A549 (cell line): ENCODE results near the gene CHEK1. TPM values are rescaled to one million over a fixed set of nuclear protein-coding genes. Genes with fewer than 3 reads are reported as not detected.

Experiments
- ATAC-seq, 2 experiments: fragments of 200-7000 bp in 1 of 2; fragments of >200 bp in 1 of 2; cut with Nextera tagmentation in 1 of 2; cut with Tn5 transposase in 1 of 2; 3 replicates each; pipeline versions ENCODE4 v1.8.0 to v1.9.1; 2018 to 2020; ENCODE audit warnings: mild to moderate bottlenecking in 1 of 2, moderate library complexity in 1 of 2
- CTCF ChIA-PET: fragments of 300-600 bp; sonication (Branson Sonifier 250); formaldehyde crosslinking; extraction: SDS; loops from one replicate; lab custom pipeline; 2021; ENCODE audit warnings: antibody characterized with exemption, inconsistent platforms; lab: Yijun Ruan, JAX
- POLR2A ChIA-PET: fragments of 350-600 bp; formaldehyde crosslinking; extraction: SDS; loops from one replicate; lab custom pipeline; 2021; ENCODE audit warnings: antibody characterized with exemption, inconsistent platforms; lab: Yijun Ruan, JAX
- DNase-seq, 2 experiments: peaks; one replicate each; pipeline versions ENCODE4 v3.0.0 to v3.0.0-alpha.2; 2011 to 2016; ENCODE audit warnings: low read depth in 1 of 2, low spot score in 1 of 2
- FAIRE-seq: peaks from 2 replicates; lab custom pipeline; 2011; peaks lifted over from hg19 to GRCh38; lab: Jason Lieb, UNC
- H3K27ac ChIP-seq, 2 experiments: fragments of >200 bp; sonication (Bioruptor Twin); formaldehyde crosslinking; 3 replicates each; pipeline ENCODE4 v1.5.1; 2016 to 2017
- H3K4me1 ChIP-seq: fragments of >200 bp; sonication (Bioruptor Twin); formaldehyde crosslinking; 3 replicates; pipeline ENCODE4 v1.6.1; 2016
- H3K4me2 ChIP-seq: fragments of >200 bp; sonication (Bioruptor Twin); formaldehyde crosslinking; 3 replicates; pipeline ENCODE4 v1.6.1; 2016
- H3K4me3 ChIP-seq: fragments of >200 bp; sonication (Bioruptor Twin); formaldehyde crosslinking; 3 replicates; pipeline ENCODE4 v1.5.1; 2016
- H3K9me3 ChIP-seq: fragments of >200 bp; sonication (Bioruptor Twin); formaldehyde crosslinking; 3 replicates; pipeline ENCODE4 v1.6.1; 2016
- CHD2 ChIP-seq: fragments of 150-350 bp; IDR thresholded peaks from 2 replicates; pipeline ENCODE4 v1.6.1; 2014; ENCODE audit warnings: low read length; ENCODE audit not compliant: partially characterized antibody
- EHF ChIP-seq: fragments of 250-450 bp; sonication (Bioruptor Pico); IDR thresholded peaks from 2 replicates; pipeline ENCODE4 v1.5.0; 2020; ENCODE audit warnings: mild to moderate bottlenecking
- EHMT2 ChIP-seq: fragments of 200-600 bp; sonication (generic); IDR thresholded peaks from 2 replicates; pipeline ENCODE4 v1.6.1; 2016; ENCODE audit warnings: antibody characterized with exemption, low read depth, mild to moderate bottlenecking, moderate library complexity
- ELK1 ChIP-seq: fragments of 150-350 bp; IDR thresholded peaks from 2 replicates; pipeline ENCODE4 v1.6.1; 2014; ENCODE audit warnings: low read depth, mild to moderate bottlenecking, low read length
- ESRRA ChIP-seq: fragments of 150-350 bp; IDR thresholded peaks from 2 replicates; pipeline ENCODE4 v1.6.1; 2014; ENCODE audit warnings: mild to moderate bottlenecking, low read length, borderline replicate concordance
- FOSL2 ChIP-seq, 2 experiments: fragments of 450-650 bp in 1 of 2; fragments of >200 bp in 1 of 2; sonication (Bioruptor Twin) in 1 of 2; formaldehyde crosslinking; IDR thresholded peaks; 2 replicates each; pipeline versions ENCODE4 v1.5.0 to v1.6.1; 2016 to 2020; ENCODE audit warnings: mild to moderate bottlenecking in 1 of 2, moderate library complexity in 1 of 2
- FOXS1 ChIP-seq: fragments of 250-450 bp; sonication (Bioruptor Pico); IDR thresholded peaks from 2 replicates; pipeline ENCODE4 v1.5.0; 2020; ENCODE audit warnings: mild to moderate bottlenecking, moderate library complexity
- GATA3 ChIP-seq: IDR thresholded peaks from 2 replicates; pipeline ENCODE4 v1.6.1; 2012; ENCODE audit warnings: borderline replicate concordance
- HOXB5 ChIP-seq: fragments of 250-450 bp; sonication (Bioruptor Pico); IDR thresholded peaks from 2 replicates; pipeline ENCODE4 v1.5.0; 2020; ENCODE audit warnings: mild to moderate bottlenecking, moderate library complexity
- MAFK ChIP-seq: fragments of 450-650 bp; IDR thresholded peaks from 2 replicates; pipeline ENCODE4 v1.6.1; 2014; ENCODE audit not compliant: partially characterized antibody
- MYC ChIP-seq: IDR thresholded peaks from 2 replicates; pipeline ENCODE4 v1.6.1; 2012; ENCODE audit warnings: mild to moderate bottlenecking, inconsistent platforms, low read length, improper control_type of control experiment, borderline replicate concordance
- NR3C1 ChIP-seq: fragments of >200 bp; sonication (Bioruptor Twin); formaldehyde crosslinking; IDR thresholded peaks from 3 replicates; pipeline ENCODE4 v1.6.1; 2017
- PHF8 ChIP-seq: fragments of 200-600 bp; sonication (generic); IDR thresholded peaks from 2 replicates; pipeline ENCODE4 v1.6.1; 2016; ENCODE audit warnings: low read depth, mild to moderate bottlenecking, antibody characterized with exemption, moderate library complexity, borderline replicate concordance
- POLR2AphosphoS2 ChIP-seq: conservative IDR thresholded peaks from 2 replicates; pipeline ENCODE4 v1.6.1; 2012; ENCODE audit warnings: low read length, improper control_type of control experiment, inconsistent platforms
- RAD21 ChIP-seq, 2 experiments: fragments of >200 bp in 1 of 2; sonication (Bioruptor Twin) in 1 of 2; formaldehyde crosslinking in 1 of 2; IDR thresholded peaks in 1 of 2; conservative IDR thresholded peaks in 1 of 2; 2 replicates in 1 of 2; 3 replicates in 1 of 2; pipeline ENCODE4 v1.6.1; 2012 to 2018; ENCODE audit warnings: inconsistent platforms in 1 of 2
- RARB ChIP-seq: fragments of 250-450 bp; sonication (Bioruptor Pico); IDR thresholded peaks from 2 replicates; pipeline ENCODE4 v1.8.0; 2021; ENCODE audit warnings: mild to moderate bottlenecking, moderate library complexity
- SMC3 ChIP-seq: fragments of >200 bp; sonication (Bioruptor Twin); formaldehyde crosslinking; IDR thresholded peaks from 3 replicates; pipeline ENCODE4 v1.6.1; 2018; ENCODE audit warnings: inconsistent platforms
- SREBF2 ChIP-seq: fragments of 450-650 bp; IDR thresholded peaks from 2 replicates; pipeline ENCODE4 v1.6.1; 2014; ENCODE audit warnings: mild to moderate bottlenecking, moderate library complexity
- ZFP36 ChIP-seq: fragments of 450-650 bp; IDR thresholded peaks from 2 replicates; pipeline ENCODE4 v1.6.1; 2014; ENCODE audit warnings: borderline replicate concordance; ENCODE audit not compliant: partially characterized antibody
- ZSCAN20 ChIP-seq: fragments of 250-450 bp; sonication (Bioruptor Pico); IDR thresholded peaks from 2 replicates; pipeline ENCODE4 v1.8.0; 2022; ENCODE audit warnings: mild to moderate bottlenecking, moderate library complexity
- WGBS: methylation state at CpG from one replicate; pipeline ENCODE4 v1.1.6; 2017; ENCODE audit errors: missing lambda C conversion rate; 5-methylcytosine and 5-hydroxymethylcytosine counted together
- polyA plus RNA-seq, 4 experiments: library from polyadenylated mRNA; depleted of rRNA in 3 of 4; stranded (reverse); fragments of >200 nt; fragmentation: RNase III in 1 of 4; extraction: RNeasy Plus Mini Kit Qiagen cat#74134 plus additional on column Dnase treatment in 1 of 4; gene quantifications; 2 replicates in 3 of 4; 3 replicates in 1 of 4; pipeline ENCODE4 v1.2.3, GENCODE V29; 2011 to 2017
- TF ChIP-seq, protein P1 (sequence below): IDR thresholded peaks from 2 replicates; pipeline ENCODE4 v1.6.1; 2012

Gene CHEK1
- polyA plus RNA-seq, 2 of the 4 experiments (the other 2 are of a cell fraction): 35.2 to 64.5 TPM

- no peak overlapping the region for H3K27ac ChIP-seq
- POLR2A ChIA-PET: no interaction called here
- H3K4me3 ChIP-seq: no peak overlapping the region
- CTCF ChIA-PET: no interaction called here
- H3K9me3 ChIP-seq: peaks cover 6% of the 10 kb centered on the region; the same call in 1 of the 3 replicates
- DNase-seq: no peak
- no peak for FAIRE-seq
- ATAC-seq: no peak
- H3K4me2 ChIP-seq: no peak overlapping the region
- TF ChIP-seq MYC: no peak
- TF ChIP-seq RAD21 (conservative IDR thresholded peaks at IDR 0.05 in 1 of 2, IDR thresholded peaks at IDR 0.05 in 1 of 2): no peak
- H3K4me1 ChIP-seq: no peaks in the 10 kb centered on the region
- 82% methylated on average over 3 of the region's 3 CpGs for WGBS
Observed at GRCh38 chr11:125663910-125664309, 38.9 kb downstream of the CHEK1 start.

DNA sequence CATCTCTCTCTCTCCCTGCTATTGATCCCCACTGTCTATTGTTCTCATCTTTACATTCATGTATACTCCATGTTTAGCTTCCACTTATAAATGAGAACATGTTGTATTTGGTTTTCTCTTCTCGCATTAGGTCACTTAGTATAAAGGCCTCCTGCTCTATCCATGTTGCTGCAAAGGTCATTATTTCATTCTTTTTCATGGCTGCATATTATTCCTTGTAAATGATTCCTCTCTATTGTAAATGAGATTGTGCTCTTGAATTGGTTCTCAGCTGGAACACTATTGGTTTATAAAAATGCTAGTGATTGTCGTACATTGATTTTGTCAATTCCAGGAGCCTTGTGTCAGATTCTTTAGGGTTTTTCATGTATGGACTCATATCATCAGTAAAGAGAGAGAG, 42.2 kb downstream of the CHEK1 start:
- no peaks in the 10 kb centered on the region for H3K4me1 ChIP-seq
- WGBS: 91% methylated on average over 2 of the region's 2 CpGs
- ChIA-PET POLR2A (no interaction called here), CTCF (no interaction called here)
- TF ChIP-seq, protein P1, sequence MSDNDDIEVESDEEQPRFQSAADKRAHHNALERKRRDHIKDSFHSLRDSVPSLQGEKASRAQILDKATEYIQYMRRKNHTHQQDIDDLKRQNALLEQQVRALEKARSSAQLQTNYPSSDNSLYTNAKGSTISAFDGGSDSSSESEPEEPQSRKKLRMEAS: no peak
- no peak for TF ChIP-seq CHD2
- no peak for TF ChIP-seq RARB (CRISPR knock-in tag)
- TF ChIP-seq ZFP36: no peak
- no peak for TF ChIP-seq SREBF2
- no peak for TF ChIP-seq EHMT2
- no peak for TF ChIP-seq ELK1
- TF ChIP-seq GATA3: no peak
- no peak for TF ChIP-seq RAD21 (conservative IDR thresholded peaks at IDR 0.05 in 1 of 2, IDR thresholded peaks at IDR 0.05 in 1 of 2)
- no peak for TF ChIP-seq MYC
- TF ChIP-seq MAFK: no peak
- H3K27ac ChIP-seq: no peak overlapping the region
- peaks cover 6% of the 10 kb centered on the region; the same call in 1 of the 3 replicates for H3K9me3 ChIP-seq
- FAIRE-seq (no peak), ATAC-seq (no peak), DNase-seq (no peak)
- H3K4me3 ChIP-seq: no peak overlapping the region
- no peak overlapping the region for H3K4me2 ChIP-seq

GRCh38 chr11:125670172-125670571, 45.2 kb downstream of the CHEK1 start:
- no peaks in the 10 kb centered on the region for H3K4me1 ChIP-seq
- H3K27ac ChIP-seq: no peak overlapping the region
- H3K4me2 ChIP-seq: no peak overlapping the region
- WGBS: 90% methylated on average over 1 of the region's 1 CpG
- no peak overlapping the region for H3K4me3 ChIP-seq
- FAIRE-seq: no peak
- no peak for TF ChIP-seq NR3C1
- no peak for TF ChIP-seq HOXB5 (CRISPR knock-in tag)
- no peak for TF ChIP-seq POLR2AphosphoS2
- no peak for TF ChIP-seq FOXS1 (CRISPR knock-in tag)
- TF ChIP-seq ESRRA: no peak
- TF ChIP-seq PHF8: no peak
- no peak for TF ChIP-seq FOSL2 (IDR thresholded peaks at IDR 0.05)
- TF ChIP-seq FOSL2 (CRISPR knock-in tag; IDR thresholded peaks at IDR 0.05): no peak
- TF ChIP-seq ZSCAN20 (CRISPR knock-in tag): no peak
- no peak for TF ChIP-seq SMC3
- no peak for TF ChIP-seq EHF (CRISPR knock-in tag)
- TF ChIP-seq MYC: no peak
- ChIA-PET CTCF (no interaction called here), POLR2A (no interaction called here)
- DNase-seq: no peak
- no peaks in the 10 kb centered on the region for H3K9me3 ChIP-seq
- no peak for ATAC-seq
